Activated naive CD4-positive, alpha-beta T cell treated with anti-CD3 and anti-CD28 coated beads, Interleukin-2, amount 50 U/mL, for 24 hours (primary cell): ENCODE measurements around the gene SEMA4C.

ENCODE experiments used
- H3K27ac Mint-ChIP-seq: one replicate; pipeline ENCODE4 v1.8.0; 2021; ENCODE audit warnings: mild to moderate bottlenecking, mixed read lengths
- H3K27me3 Mint-ChIP-seq: one replicate; pipeline ENCODE4 v1.8.0; 2021; ENCODE audit warnings: mixed read lengths
- H3K36me3 Mint-ChIP-seq: one replicate; pipeline ENCODE4 v1.8.0; 2021; ENCODE audit warnings: mixed read lengths
- H3K4me1 Mint-ChIP-seq: one replicate; pipeline ENCODE4 v1.8.0; 2021; ENCODE audit warnings: mixed read lengths
- H3K4me3 Mint-ChIP-seq: one replicate; pipeline ENCODE4 v1.8.0; 2021; ENCODE audit warnings: mild to moderate bottlenecking, mixed read lengths
- H3K9me3 Mint-ChIP-seq: one replicate; pipeline ENCODE4 v1.8.0; 2021; ENCODE audit warnings: mixed read lengths

Gene SEMA4C

GRCh38 chr2:96888072-96889011, 18.5 kb upstream of the SEMA4C start:
- Mint-ChIP-seq H3K4me3 (peak overlapping the region; percentile 44), H3K4me1 (peaks cover 58% of the 10 kb centered on the region), H3K9me3 (no peaks in the 10 kb centered on the region), H3K36me3 (no peaks in the 10 kb centered on the region), H3K27ac (no peak overlapping the region), H3K27me3 (no peaks in the 10 kb centered on the region)

GRCh38 chr2:96887493-96888012, 17.7 kb upstream of the SEMA4C start:
- Mint-ChIP-seq H3K36me3 (no peaks in the 10 kb centered on the region), H3K4me1 (peaks cover 50% of the 10 kb centered on the region), H3K9me3 (no peaks in the 10 kb centered on the region), H3K4me3 (no peak overlapping the region), H3K27ac (peak overlapping the region; percentile 5), H3K27me3 (no peaks in the 10 kb centered on the region)

- Mint-ChIP-seq H3K27me3 (no peaks in the 10 kb centered on the region), H3K4me1 (peaks cover 32% of the 10 kb centered on the region), H3K4me3 (no peak overlapping the region), H3K36me3 (no peaks in the 10 kb centered on the region), H3K27ac (peak overlapping the region; percentile 59), H3K9me3 (no peaks in the 10 kb centered on the region)
Observed at GRCh38 chr2:96885432-96886347, 15.8 kb upstream of the SEMA4C start.

- no peaks in the 10 kb centered on the region for H3K27me3 Mint-ChIP-seq
- no peaks in the 10 kb centered on the region for H3K9me3 Mint-ChIP-seq
- no peaks in the 10 kb centered on the region for H3K36me3 Mint-ChIP-seq
- H3K4me1 Mint-ChIP-seq, result peaks cover 26% of the 10 kb centered on the region
- H3K27ac Mint-ChIP-seq, result no peak overlapping the region
- H3K4me3 Mint-ChIP-seq, result no peak overlapping the region
Observed at GRCh38 chr2:96884299-96885094, 14.6 kb upstream of the SEMA4C start.

- no peaks in the 10 kb centered on the region for H3K9me3 Mint-ChIP-seq
- no peak overlapping the region for H3K27ac Mint-ChIP-seq
- no peaks in the 10 kb centered on the region for H3K27me3 Mint-ChIP-seq
- no peak overlapping the region for H3K4me3 Mint-ChIP-seq
- H3K4me1 Mint-ChIP-seq, result peaks cover 15% of the 10 kb centered on the region
- H3K36me3 Mint-ChIP-seq, result no peaks in the 10 kb centered on the region
Observed at GRCh38 chr2:96883306-96883705, 13.4 kb upstream of the SEMA4C start.

- Mint-ChIP-seq H3K36me3 (no peaks in the 10 kb centered on the region), H3K9me3 (no peaks in the 10 kb centered on the region), H3K4me3 (no peak overlapping the region), H3K27me3 (no peaks in the 10 kb centered on the region), H3K4me1 (peaks cover 11% of the 10 kb centered on the region), H3K27ac (no peak overlapping the region)
Observed at GRCh38 chr2:96882906-96883305, 13.0 kb upstream of the SEMA4C start.

GRCh38 chr2:96882230-96882629, 12.3 kb upstream of the SEMA4C start:
- Mint-ChIP-seq H3K27ac (no peak overlapping the region), H3K9me3 (no peaks in the 10 kb centered on the region), H3K4me3 (no peak overlapping the region), H3K27me3 (no peaks in the 10 kb centered on the region), H3K4me1 (peaks cover 4% of the 10 kb centered on the region), H3K36me3 (no peaks in the 10 kb centered on the region)

- no peak overlapping the region for H3K4me3 Mint-ChIP-seq
- H3K9me3 Mint-ChIP-seq, result no peaks in the 10 kb centered on the region
- peaks cover 3% of the 10 kb centered on the region for H3K4me1 Mint-ChIP-seq
- H3K27me3 Mint-ChIP-seq, result no peaks in the 10 kb centered on the region
- H3K27ac Mint-ChIP-seq, result no peak overlapping the region
- H3K36me3 Mint-ChIP-seq, result no peaks in the 10 kb centered on the region
Observed at GRCh38 chr2:96881349-96882195, 11.7 kb upstream of the SEMA4C start.

- Mint-ChIP-seq H3K9me3 (no peaks in the 10 kb centered on the region), H3K27me3 (no peaks in the 10 kb centered on the region), H3K36me3 (no peaks in the 10 kb centered on the region), H3K27ac (no peak overlapping the region), H3K4me1 (no peaks in the 10 kb centered on the region), H3K4me3 (no peak overlapping the region)
Observed at GRCh38 chr2:96880891-96881273, 11.0 kb upstream of the SEMA4C start.

GRCh38 chr2:96879545-96880040, 9.7 kb upstream of the SEMA4C start:
- H3K4me1 Mint-ChIP-seq, result peaks cover 4% of the 10 kb centered on the region
- H3K9me3 Mint-ChIP-seq, result no peaks in the 10 kb centered on the region
- H3K36me3 Mint-ChIP-seq, result no peaks in the 10 kb centered on the region
- H3K27ac Mint-ChIP-seq, result no peak overlapping the region
- H3K4me3 Mint-ChIP-seq, result no peak overlapping the region
- H3K27me3 Mint-ChIP-seq, result no peaks in the 10 kb centered on the region

GRCh38 chr2:96878796-96879544, 9.1 kb upstream of the SEMA4C start:
- no peaks in the 10 kb centered on the region for H3K36me3 Mint-ChIP-seq
- H3K27me3 Mint-ChIP-seq, result no peaks in the 10 kb centered on the region
- no peak overlapping the region for H3K27ac Mint-ChIP-seq
- no peaks in the 10 kb centered on the region for H3K9me3 Mint-ChIP-seq
- H3K4me1 Mint-ChIP-seq, result peaks cover 10% of the 10 kb centered on the region
- H3K4me3 Mint-ChIP-seq, result no peak overlapping the region

- Mint-ChIP-seq H3K27me3 (no peaks in the 10 kb centered on the region), H3K27ac (no peak overlapping the region), H3K36me3 (no peaks in the 10 kb centered on the region), H3K9me3 (no peaks in the 10 kb centered on the region), H3K4me3 (no peak overlapping the region), H3K4me1 (peaks cover 16% of the 10 kb centered on the region)
Observed at GRCh38 chr2:96878171-96878570, 8.3 kb upstream of the SEMA4C start.

GRCh38 chr2:96877631-96878092, 7.8 kb upstream of the SEMA4C start:
- no peak overlapping the region for H3K27ac Mint-ChIP-seq
- no peaks in the 10 kb centered on the region for H3K36me3 Mint-ChIP-seq
- H3K4me3 Mint-ChIP-seq, result no peak overlapping the region
- no peaks in the 10 kb centered on the region for H3K9me3 Mint-ChIP-seq
- H3K4me1 Mint-ChIP-seq, result peaks cover 21% of the 10 kb centered on the region
- H3K27me3 Mint-ChIP-seq, result no peaks in the 10 kb centered on the region

GRCh38 chr2:96877042-96877451, 7.2 kb upstream of the SEMA4C start:
- no peaks in the 10 kb centered on the region for H3K36me3 Mint-ChIP-seq
- no peak overlapping the region for H3K4me3 Mint-ChIP-seq
- H3K9me3 Mint-ChIP-seq, result no peaks in the 10 kb centered on the region
- no peaks in the 10 kb centered on the region for H3K27me3 Mint-ChIP-seq
- H3K27ac Mint-ChIP-seq, result no peak overlapping the region
- peaks cover 24% of the 10 kb centered on the region for H3K4me1 Mint-ChIP-seq
